ENCODE measurements around the gene YKT6. TPM values are rescaled to one million over a fixed set of nuclear protein-coding genes. Genes with fewer than 3 reads are reported as not detected.

The YKT6 gene
- total and polyA plus RNA-seq, 2 of the 8 experiments (the other 6 are each of a cell fraction or from before 2014, with no cell fraction given), result 75.3 to 103 TPM

DNA sequence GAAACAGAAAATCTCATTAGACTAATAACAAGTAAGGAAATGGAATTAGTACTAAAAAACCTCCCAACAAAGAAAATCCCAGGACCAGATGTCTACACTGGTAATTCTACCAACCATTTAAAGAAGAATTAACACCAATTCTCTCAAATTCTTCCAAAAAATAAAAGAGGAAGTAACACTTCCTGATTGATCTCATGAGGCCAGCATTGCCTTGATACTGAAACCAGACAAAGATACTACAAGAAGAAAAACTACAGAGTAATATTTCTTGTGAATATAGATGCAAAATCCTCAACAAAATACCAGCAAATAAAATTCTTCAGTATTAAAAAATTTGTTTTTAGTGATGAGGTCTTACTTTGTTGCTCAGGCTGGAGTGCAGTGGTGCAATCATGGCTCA, 32.9 kb upstream of the YKT6 start:
- H3K27ac ChIP-seq (ENCODE audit: low read depth, low read length), result no peak overlapping the region
- no peaks in the 10 kb centered on the region for H4K20me1 ChIP-seq (replicated peaks in 1 of 2; ENCODE audit: control insufficient read depth in 1 of 2, insufficient read depth in 2 of 2, low read length in 2 of 2)
- no peak overlapping the region for H2BK5ac ChIP-seq (ENCODE audit: low read depth, low read length)
- no peak overlapping the region for H2BK15ac ChIP-seq (ENCODE audit: low read length)
- peaks cover 2 to 5% (median 4%) of the 10 kb centered on the region in 4 experiments; a peak in 5 of 7 replicates for H3K4me1 ChIP-seq (replicated peaks in 1 of 4; ENCODE audit: control insufficient read depth in 3 of 4, insufficient read depth in 4 of 4, low read length in 3 of 4)
- H3K79me1 ChIP-seq (ENCODE audit: low read depth, low read length), result no peaks in the 10 kb centered on the region
- no peaks in the 10 kb centered on the region for H3K36me3 ChIP-seq (ENCODE audit: control insufficient read depth in 2 of 4, insufficient read depth in 4 of 4, low read length in 3 of 4)
- no peak overlapping the region for H3K56ac ChIP-seq (replicated peaks; ENCODE audit: insufficient read length, low read depth, low read length)
- no peak overlapping the region for H2AFZ ChIP-seq (ENCODE audit: low read length)
- H2AK5ac ChIP-seq (ENCODE audit: low read depth, low read length), result no peak overlapping the region
- no peak for FAIRE-seq
- H3K79me2 ChIP-seq (ENCODE audit: control insufficient read depth in 1 of 2, insufficient read depth in 2 of 2, low read length in 2 of 2), result no peaks in the 10 kb centered on the region
- H2BK20ac ChIP-seq (ENCODE audit: low read length), result no peak overlapping the region
- no peak overlapping the region for H3K14ac ChIP-seq (ENCODE audit: insufficient read length)
- no peak overlapping the region for H4K91ac ChIP-seq (replicated peaks; ENCODE audit: insufficient read length, low read length)
- H4K5ac ChIP-seq (ENCODE audit: insufficient read length, low read depth, low read length), result no peak overlapping the region
- H3K18ac ChIP-seq (ENCODE audit: extremely low read depth, low read length), result no peak overlapping the region
- no peaks in the 10 kb centered on the region for H3K9me3 ChIP-seq (ENCODE audit: insufficient read depth in 2 of 2, low read depth in 1 of 2, low read length in 1 of 2)
- no peak overlapping the region for H3K4me3 ChIP-seq (ENCODE audit: extremely low read depth in 1 of 4, insufficient read depth in 2 of 4, low read depth in 3 of 4, low read length in 4 of 4)
- ChIA-PET POLR2A (ENCODE audit: partially characterized antibody) (no interaction called here), CTCF (ENCODE audit: partially characterized antibody) (interaction anchor here (1.8 kb wide), 1 partner anchor 37 kb away, joined by 4 read pairs; no protein-coding TSS in a partner anchor)
- H3K27me3 ChIP-seq (replicated peaks in 1 of 4; ENCODE audit: control insufficient read depth in 3 of 4, extremely low read depth in 1 of 4, insufficient read depth in 3 of 4, low read length in 3 of 4), result no peaks in the 10 kb centered on the region; a peak in 1 of 7 replicates
- DNase-seq (ENCODE audit: low read depth in 1 of 2, low spot score in 2 of 2), result no peak
- no peak overlapping the region for H3K9ac ChIP-seq (replicated peaks in 1 of 4; ENCODE audit: extremely low read depth in 1 of 4, low read depth in 3 of 4, low read length in 3 of 4)
- no peak overlapping the region for H3K4ac ChIP-seq (replicated peaks; ENCODE audit: insufficient read length, low read depth, low read length)
- no peak overlapping the region for H2BK12ac ChIP-seq (ENCODE audit: low read depth, low read length)
- H3K23ac ChIP-seq (ENCODE audit: insufficient read length), result no peak overlapping the region
- no peaks in the 10 kb centered on the region for H3K23me2 ChIP-seq (ENCODE audit: low read depth, low read length)
- no peak overlapping the region for H2BK120ac ChIP-seq (replicated peaks; ENCODE audit: low read depth, low read length)
- H3K4me2 ChIP-seq (ENCODE audit: insufficient read depth in 1 of 2, low read depth in 2 of 2, low read length in 2 of 2), result no peak overlapping the region
- no peak overlapping the region for H4K8ac ChIP-seq (ENCODE audit: extremely low read depth, insufficient read depth, low read length)
- TF ChIP-seq SP4 (IDR thresholded peaks at IDR 0.05; ENCODE audit: low read length) (no peak), RAD21 (IDR thresholded peaks at IDR 0.05 in 1 of 2, conservative IDR thresholded peaks at IDR 0.05 in 1 of 2; ENCODE audit: low read depth in 2 of 2, low read length in 2 of 2) (no peak), BACH1 (IDR thresholded peaks at IDR 0.05; ENCODE audit: low read length) (no peak), KDM4A (IDR thresholded peaks at IDR 0.05; ENCODE audit: low read depth, low read length, severe bottlenecking) (no peak), KDM5A (IDR thresholded peaks at IDR 0.05; ENCODE audit: low read length) (no peak), KDM1A (IDR thresholded peaks at IDR 0.05; ENCODE audit: borderline replicate concordance, low read length) (no peak), NRF1 (IDR thresholded peaks at IDR 0.05; ENCODE audit: low read depth, low read length) (no peak), ASH2L (IDR thresholded peaks at IDR 0.05; ENCODE audit: low read length) (no peak), RNF2 (IDR thresholded peaks at IDR 0.05; ENCODE audit: borderline replicate concordance, low read depth, low read length, missing control alignments, poor library complexity, severe bottlenecking) (no peak), CTCF (IDR thresholded peaks at IDR 0.05; ENCODE audit: control extremely low read depth in 1 of 3, insufficient read depth in 1 of 3, low read depth in 1 of 3, low read length in 3 of 3) (no peak)
- TF ChIP-seq, protein P1, sequence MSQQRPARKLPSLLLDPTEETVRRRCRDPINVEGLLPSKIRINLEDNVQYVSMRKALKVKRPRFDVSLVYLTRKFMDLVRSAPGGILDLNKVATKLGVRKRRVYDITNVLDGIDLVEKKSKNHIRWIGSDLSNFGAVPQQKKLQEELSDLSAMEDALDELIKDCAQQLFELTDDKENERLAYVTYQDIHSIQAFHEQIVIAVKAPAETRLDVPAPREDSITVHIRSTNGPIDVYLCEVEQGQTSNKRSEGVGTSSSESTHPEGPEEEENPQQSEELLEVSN (IDR thresholded peaks at IDR 0.05), result no peak

Data from H1 (cell line).